ENCODE measurements around the gene ASTN2. TPM values are rescaled to one million over a fixed set of nuclear protein-coding genes. Genes with fewer than 3 reads are reported as not detected.

ASTN2 gene
- total and polyA plus RNA-seq, 2 donors (not counting 3 experiments of a cell fraction or from before 2014, with no cell fraction given), result 1.0 to 1.9 TPM

- Histone ChIP-seq H3K9me3 (replicated peaks; ENCODE audit: control insufficient read depth, insufficient read depth, low read length) (no peaks in the 10 kb centered on the region), H3K9me1 (replicated peaks; ENCODE audit: control insufficient read depth, extremely low read depth, insufficient read depth, low read length) (no peaks in the 10 kb centered on the region), H3K4me2 (ENCODE audit: insufficient read depth, low read length) (no peak overlapping the region), H3K27ac (ENCODE audit: insufficient read depth, low read depth, low read length) (no peak overlapping the region), H3K4me3 (replicated peaks in 1 of 3; ENCODE audit: insufficient read depth in 1 of 3, low read depth in 1 of 3, low read length in 3 of 3) (no peak overlapping the region), H3K9ac (replicated peaks; ENCODE audit: extremely low read depth, insufficient read depth, low read length) (no peak overlapping the region), H3K36me3 (ENCODE audit: control insufficient read depth in 2 of 2, extremely low read depth in 1 of 2, insufficient read depth in 2 of 2, low read length in 2 of 2) (no peaks in the 10 kb centered on the region), H3K4me1 (ENCODE audit: control insufficient read depth, extremely low read depth, insufficient read depth, low read length) (no peaks in the 10 kb centered on the region), H2AFZ (ENCODE audit: low read depth, low read length) (no peak overlapping the region), H4K20me1 (replicated peaks; ENCODE audit: control insufficient read depth, extremely low read depth, insufficient read depth, low read length) (no peaks in the 10 kb centered on the region), H3K79me2 (ENCODE audit: control insufficient read depth, insufficient read depth, low read length) (no peaks in the 10 kb centered on the region), H3K27me3 (ENCODE audit: control insufficient read depth in 2 of 2, insufficient read depth in 2 of 2, low read length in 2 of 2) (no peaks in the 10 kb centered on the region)
- ChIA-PET CTCF (no interaction called here), POLR2A (no interaction called here)
- intact Hi-C loops (cut with micrococcal nuclease) (no loop called here), dilution Hi-C loops (cut with MboI; ENCODE audit: extremely low pct_ligation_motif_present, low sequenced_read_pairs) (no loop called here)
- no peak for DNase-seq (ENCODE audit: low read depth, low spot score)
- BruUV-seq (replicated peaks), result no TSS peak
- TF ChIP-seq POLR2A (IDR thresholded peaks at IDR 0.05; ENCODE audit: low read depth, low read length) (no peak), GATA2 (IDR thresholded peaks at IDR 0.05; ENCODE audit: insufficient read depth, insufficient read length, low read depth, low read length) (no peak), CTCF (IDR thresholded peaks at IDR 0.05; ENCODE audit: extremely low read depth in 1 of 2, insufficient read depth in 1 of 2, low read depth in 1 of 2, low read length in 2 of 2) (no peak), MAX (IDR thresholded peaks at IDR 0.05; ENCODE audit: insufficient read depth, insufficient read length) (no peak), FOS (IDR thresholded peaks at IDR 0.05; ENCODE audit: borderline replicate concordance, insufficient read depth, low read length) (no peak), MYC (IDR thresholded peaks at IDR 0.05; ENCODE audit: low read depth, low read length) (no peak), POLR2AphosphoS5 (IDR thresholded peaks at IDR 0.05; ENCODE audit: insufficient read depth, low read depth, low read length) (no peak), EZH2 (IDR thresholded peaks at IDR 0.05; ENCODE audit: borderline replicate concordance, low read depth, low read length, severe bottlenecking) (no peak), JUN (IDR thresholded peaks at IDR 0.05; ENCODE audit: borderline replicate concordance, insufficient read depth, insufficient read length, low read depth) (no peak)
- no peak for FAIRE-seq
These were observed 949.1 kb downstream of the ASTN2 start for GRCh38 chr9:116465576-116466270.

Data from endothelial cell of umbilical vein (primary cell).